Activated CD8-positive, alpha-beta memory T cell treated with anti-CD3 and anti-CD28 coated beads, Interleukin-2, amount 50 U/mL, for 4 hours (primary cell): ENCODE results near the gene ERICH4.
"Not testable (repeated sequence)": the region's sequence is repeated elsewhere in the genome, so short reads cannot be mapped to it uniquely, and the experiment has no call there.

ENCODE experiments used
- DNase-seq: peaks from one replicate; pipeline ENCODE4 v3.0.0-alpha.2; 2020

ERICH4 gene

DNA sequence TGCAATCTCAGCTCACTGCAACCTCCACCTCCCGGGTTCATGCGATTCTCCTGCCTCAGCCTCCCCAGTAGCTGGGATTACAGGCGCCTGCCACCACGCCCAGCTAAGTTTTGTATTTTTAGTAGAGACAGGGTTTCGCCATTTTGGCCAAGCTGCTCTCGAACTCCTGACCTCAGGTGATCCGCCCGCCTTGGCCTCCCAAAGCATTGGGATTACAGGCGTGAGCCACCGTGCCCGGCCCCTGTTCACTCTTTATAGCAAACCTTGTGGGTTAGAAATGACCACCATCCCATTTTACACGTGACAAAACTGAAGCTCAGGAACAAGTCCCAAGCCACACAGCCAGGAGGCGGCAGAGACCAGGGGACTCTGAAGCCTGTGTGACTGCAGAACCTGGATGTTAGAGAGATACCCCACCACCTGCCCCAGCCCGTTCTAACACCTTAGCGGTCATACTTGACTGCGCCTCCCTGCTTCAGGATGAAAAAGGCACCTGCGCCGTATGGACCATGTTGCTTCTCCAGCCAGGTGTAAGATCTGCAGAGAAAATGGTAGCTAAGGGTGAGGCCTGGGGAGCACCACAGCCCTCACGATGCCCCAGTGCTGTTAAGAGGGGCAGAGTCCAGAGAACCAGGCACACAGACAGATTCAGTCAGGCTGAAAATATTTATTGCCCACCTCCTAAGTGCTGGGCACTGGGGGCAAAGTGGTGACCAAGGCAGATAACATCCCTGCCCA, 6.9 kb upstream of the ERICH4 start:
- DNase-seq = no peak

DNA sequence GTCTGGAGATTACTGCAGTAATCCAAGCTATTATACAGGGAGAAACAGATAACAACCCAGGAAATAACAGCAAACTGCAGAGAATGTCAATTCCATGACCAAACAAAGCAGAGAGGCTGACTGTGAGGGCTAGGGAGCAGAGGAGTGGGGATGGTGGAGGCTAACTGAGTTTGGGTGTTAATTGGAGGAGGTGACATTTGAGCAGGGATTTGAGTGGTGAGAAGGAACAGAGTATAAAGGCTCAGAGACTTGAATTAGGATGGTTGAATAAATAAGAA, 6.3 kb upstream of the ERICH4 start:
- DNase-seq = no peak

DNA sequence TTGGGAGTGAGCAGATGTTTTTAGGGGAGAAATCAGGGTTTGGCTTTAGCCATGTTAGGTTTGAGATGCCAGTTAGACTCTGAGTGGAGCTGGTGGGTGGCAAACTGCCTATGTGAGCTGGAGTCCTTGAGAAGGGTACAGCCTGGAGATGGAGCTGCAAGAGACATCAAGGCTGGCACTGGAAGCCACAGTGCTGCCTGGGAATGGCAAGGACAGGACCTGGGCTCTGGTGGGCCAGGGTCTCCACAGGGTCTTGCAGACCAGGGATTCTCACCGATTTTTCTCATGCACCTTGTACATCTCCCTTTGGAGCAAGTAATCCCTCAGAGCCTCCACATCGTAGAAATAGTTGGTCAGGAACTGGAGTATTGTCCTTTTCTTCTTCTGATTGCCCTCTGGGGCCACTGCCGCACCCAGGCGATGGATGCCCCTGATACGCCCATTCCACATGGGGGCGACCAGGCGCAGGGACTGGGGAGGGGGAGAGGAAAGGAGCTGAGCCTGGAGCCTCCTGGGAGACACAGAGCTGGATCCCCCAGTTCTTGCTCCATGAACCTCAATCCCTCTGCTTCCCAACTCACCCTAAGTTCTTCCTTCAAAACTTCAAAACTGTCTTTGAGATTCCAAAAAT, 4.9 kb upstream of the ERICH4 start:
- DNase-seq = no peak

DNA sequence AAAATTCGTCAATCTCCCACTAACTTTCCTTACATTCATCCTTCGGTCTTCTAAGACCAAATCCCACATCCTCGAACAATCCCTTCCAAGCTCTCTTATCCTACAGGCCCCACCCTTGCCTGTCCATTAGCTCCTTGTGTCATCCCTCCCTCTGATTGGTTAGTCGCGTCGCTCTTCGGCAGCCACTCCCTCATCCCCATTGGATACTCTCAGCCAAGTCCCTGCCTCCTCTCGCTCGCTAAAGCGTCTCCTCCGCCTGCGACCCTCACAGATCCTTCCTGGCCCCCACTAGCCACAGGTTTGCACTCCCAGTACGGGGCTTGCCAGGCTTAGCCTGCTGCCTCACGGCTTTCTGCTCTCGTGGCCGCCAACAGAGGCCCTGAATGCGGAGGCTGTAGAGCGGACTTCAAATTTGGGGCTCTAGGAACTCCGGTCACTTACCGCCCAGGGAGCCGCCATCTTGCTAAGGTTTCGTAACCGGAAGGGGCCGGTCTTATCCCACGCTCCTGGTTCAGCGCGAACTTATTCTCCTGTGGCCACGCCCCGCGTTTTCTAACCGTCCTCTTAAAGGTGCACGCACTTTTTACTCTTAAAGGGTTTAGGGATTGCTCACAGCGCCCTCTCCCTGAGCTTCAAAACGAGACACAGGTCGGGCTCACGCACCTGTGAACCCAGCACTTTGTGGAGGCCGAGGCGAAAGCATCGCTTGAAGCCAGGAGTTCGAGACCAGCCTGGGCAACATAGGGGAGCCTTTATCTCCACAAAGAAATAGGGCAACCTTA, 3.3 kb upstream of the ERICH4 start, which contains the start of gene DMAC2:
DMAC2 (minus strand) TSS at position 472 of the 782 bp plus-strand sequence; CDS start at position 459, 13 bp downstream.
- peak; percentile 92 for DNase-seq

DNA sequence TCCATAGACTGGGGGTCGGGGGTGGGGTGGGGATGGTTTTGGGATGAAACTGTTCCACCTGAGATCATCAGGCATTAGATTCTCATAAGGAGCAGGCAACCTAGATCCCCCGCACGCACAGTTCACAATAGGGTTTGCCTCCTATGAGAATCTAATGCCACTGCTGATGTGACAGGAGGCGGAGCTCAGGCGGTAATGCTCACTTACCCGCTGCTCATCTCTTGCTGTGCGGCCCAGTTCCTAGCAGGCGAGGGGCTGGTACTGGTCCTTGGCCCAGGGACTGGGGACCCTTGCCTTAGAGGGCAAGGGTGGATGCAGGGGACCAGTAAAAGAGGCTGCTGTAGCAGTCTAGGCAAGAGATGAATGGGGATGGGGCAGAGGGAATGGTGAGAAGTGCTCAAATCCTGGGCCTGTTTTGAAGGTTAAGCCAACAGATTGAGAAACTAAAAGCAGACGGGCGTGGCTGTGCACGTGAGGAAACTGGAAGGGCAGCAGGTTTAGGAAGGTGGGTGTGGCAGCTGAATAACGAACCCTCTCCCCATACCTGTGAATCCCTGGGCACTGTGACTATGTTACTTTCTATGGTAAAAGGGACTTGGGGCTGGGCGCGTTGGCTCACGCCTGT, 1.5 kb upstream of the ERICH4 start:
- no peak for DNase-seq

DNA sequence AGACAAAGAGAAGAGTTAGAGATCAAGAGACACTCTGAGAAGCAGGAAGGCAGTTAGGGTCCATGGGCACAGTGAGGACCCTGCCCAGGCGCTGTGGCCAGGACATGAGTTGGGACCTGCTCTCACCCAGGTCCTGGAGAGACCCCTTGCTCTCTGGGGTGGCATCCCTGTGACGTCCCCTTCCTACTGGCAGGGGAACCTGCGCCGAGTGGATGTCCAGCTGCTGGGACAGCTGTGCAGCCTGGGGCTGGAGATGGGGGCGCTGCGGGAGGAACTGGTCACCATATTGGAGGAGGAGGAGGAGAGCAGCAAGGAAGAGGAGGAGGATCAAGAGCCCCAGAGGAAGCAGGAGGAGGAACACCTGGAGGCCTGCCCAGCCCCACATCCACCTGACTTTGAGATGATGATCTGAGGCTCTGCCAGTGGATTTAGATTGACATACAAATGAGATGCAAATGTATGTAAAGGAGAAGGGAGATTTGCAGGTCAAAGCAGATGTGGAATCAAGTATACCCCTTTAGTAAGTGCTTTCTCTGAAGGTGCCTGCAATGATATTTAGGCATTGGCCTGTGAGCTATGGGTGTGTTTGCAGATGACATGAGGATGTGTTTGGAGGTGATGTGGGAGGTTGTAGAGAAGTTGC, 978 bp downstream of the ERICH4 start:
- DNase-seq = no peak

DNA sequence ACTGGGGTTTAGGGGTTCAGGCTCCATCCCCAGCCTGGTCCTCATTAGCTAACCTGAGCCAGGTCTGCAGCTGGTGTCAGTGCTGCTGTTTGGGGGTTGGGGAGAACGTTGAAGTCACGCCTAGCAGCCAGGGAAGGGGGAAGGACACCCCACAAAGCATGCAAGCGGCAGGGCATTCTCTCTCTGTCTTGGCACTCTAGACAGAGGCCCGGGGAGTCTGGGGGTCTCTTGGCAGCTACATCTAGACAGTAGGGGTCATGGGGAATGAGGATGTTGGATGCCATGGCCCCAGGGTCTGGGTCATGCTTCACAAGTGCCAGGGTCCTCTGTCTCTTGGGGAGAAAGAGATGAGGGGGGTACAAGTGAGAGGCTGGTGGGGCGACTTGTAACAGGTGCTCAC, 2.6 kb downstream of the ERICH4 start:
- DNase-seq = no peak

DNA sequence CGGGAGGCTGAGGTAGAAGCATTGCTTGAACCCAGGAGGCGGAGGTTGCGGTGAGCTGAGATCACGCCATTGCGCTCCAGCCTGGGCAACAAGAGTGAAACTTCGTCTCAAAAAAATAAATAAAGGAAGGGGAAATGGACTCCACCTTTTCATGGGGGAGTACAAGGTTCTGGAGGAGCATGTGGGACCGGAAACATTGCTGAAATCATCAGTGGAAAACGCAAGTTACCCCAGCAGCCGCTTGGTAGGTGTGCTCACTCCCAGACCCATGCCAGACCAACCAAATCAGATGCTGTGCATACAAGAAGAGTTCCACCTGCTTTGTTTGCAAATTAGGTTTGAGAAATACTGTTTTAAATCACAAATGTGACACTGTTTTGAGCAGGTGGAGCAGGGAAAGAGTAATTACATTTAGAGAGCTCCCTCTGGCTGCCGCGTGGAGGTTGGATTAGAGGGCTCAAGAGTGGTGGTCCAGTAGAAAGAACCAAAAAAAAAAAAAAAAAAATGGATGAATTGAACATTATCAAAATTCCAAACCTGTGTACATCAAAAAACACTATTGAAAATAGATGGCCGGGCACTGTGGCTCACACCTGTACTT, 4.9 kb downstream of the ERICH4 start:
- DNase-seq = no peak

DNA sequence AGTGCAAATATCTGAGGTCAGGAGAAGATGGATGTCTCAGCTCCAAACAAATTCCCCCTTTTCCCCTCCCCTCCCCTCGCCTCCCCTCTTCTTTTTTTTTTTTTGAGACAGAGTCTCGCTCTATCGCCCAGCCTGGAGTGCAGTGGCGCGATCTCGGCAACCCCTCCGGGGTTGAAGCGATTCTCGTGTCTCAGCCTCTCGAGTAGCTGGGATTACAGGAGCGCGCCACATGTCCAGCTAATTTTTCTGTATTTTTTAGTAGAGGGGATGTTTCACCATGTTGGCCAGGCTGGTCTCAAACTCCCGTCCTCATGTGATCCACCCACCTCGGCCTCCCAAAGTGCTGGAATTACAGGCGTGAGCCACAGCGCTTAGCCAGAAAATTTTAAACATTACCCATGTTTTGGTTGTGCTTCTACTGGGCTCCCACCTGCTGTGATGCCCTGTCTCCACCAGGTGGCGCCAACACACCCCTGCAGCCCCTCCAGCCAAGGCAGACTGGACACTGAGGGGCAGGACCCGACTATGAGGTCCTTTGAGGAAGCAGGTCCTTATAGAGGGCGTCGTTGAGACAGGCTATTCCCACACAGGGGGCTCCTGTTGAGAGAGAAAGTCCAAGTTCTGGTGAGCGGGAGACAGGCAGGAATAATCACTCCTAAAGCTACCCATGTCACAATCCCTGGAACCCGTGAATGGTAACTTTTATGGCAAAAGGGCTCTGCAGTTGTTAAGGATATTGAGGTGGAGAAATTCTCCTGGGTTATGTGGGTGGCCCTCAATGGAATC, 6.3 kb downstream of the ERICH4 start:
- DNase-seq = peak; percentile 71

DNA sequence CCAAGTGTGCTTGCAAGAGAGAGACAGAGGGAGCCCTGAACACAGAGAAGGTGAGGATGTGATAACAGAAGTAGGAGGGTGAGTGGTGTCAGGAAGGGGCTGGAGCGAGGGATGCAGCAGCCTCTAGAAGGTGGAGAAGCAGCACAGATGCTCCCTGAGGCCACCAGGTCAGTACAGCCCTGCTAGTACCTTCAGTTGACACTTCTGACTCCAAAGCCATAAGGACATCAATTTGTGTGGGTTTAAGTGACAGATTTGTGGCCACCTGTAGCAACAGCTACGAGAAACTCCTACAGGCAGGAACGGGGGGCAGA, 6.9 kb downstream of the ERICH4 start:
- no peak for DNase-seq

DNA sequence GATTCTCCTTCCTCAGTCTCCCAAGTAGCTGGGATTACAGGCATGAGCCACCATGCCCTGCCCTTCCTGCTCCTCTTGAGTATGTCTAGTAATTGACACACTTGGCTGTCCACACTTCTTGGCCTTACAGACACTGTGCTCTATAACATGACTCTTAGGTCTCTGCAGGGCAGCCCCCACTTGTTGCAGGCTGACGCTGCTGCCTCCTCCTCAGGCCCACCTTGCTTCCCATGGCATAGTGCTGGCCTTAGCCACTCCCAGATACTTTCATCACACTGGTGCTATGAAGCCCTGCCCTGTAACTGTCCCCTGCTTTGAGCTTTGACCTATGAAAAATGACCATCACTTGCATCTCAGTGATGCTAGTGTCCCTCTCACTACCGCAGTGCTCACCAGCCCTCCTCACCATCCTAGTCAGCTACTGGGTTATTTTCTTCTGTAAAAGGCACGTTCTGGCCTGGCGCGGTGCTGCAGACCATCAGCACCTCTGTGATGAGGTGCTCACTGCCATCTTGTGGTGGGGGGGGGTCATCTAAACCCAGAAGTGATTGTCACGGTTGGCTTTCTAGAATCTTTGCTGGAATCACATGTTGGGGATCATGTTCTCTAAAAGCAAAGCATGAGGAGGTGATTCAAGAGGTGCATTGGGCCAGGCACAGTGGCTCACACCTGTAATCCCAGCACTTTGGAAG, 9.8 kb downstream of the ERICH4 start:
- DNase-seq = no peak

DNA sequence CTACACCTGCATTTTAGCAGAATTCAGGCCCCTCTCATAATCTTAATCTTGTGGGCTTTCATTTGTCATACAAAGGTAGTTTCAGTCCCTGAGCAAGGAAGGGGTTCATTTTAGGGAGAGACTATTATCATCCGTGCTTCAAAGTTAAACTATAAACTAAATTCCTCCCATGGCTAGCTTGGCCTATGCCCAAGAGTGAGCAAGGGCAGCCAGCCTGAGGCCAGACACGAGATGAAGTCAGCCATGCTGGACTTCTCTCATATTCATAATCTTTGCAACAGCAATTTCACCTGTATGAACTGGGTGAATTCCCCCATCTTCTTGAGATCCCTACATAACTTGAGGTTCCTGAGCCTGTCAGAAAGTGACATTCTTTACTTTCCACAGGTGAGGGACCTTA, 13.0 kb downstream of the ERICH4 start:
- no peak for DNase-seq

DNA sequence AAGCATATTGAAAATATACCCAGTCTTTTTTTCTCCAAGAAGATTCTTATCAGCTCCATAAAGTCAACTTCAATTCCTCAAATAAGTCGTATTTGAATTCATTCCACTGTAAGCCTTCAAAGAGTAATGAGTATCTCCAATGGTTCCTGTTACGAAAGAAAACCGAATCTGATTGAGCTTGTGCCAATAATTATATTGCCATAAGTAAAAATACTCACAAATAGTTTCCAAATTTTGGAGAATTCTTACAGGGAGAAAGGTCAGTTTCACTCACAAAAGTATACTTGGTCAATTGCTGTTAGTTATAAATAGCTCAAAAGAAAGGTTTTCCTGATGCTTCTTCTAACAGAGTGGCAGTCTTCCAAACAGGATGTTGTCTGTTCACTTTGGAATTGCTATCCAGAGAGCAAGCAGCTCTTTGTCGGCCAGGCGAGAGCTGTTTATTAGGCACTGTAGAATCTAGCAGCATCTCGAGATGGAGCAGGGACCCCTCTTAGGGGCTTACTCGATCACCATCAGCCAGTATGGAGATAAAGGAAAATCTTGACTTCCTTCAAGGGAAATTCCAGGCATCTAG, 13.5 kb downstream of the ERICH4 start:
- DNase-seq = no peak

DNA sequence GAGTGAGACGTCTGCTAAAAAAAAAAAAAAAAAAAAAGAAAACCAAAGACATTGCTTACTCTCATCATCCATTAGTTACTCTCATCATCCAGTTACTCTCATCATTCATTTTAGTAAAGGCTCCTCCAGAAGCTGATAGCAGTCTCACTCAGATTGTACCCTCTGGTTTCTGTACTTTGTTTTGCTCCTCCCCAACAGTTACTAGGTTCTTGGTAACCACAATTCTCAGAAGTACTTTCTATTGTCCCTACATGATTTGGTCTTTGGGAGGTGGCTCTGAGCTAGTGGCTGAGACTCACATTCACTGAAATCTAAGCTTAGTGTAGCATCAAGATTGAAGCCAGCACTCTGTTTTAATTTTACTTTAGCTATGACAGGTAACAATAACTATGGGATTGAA, 14.3 kb downstream of the ERICH4 start:
- DNase-seq = no peak

DNA sequence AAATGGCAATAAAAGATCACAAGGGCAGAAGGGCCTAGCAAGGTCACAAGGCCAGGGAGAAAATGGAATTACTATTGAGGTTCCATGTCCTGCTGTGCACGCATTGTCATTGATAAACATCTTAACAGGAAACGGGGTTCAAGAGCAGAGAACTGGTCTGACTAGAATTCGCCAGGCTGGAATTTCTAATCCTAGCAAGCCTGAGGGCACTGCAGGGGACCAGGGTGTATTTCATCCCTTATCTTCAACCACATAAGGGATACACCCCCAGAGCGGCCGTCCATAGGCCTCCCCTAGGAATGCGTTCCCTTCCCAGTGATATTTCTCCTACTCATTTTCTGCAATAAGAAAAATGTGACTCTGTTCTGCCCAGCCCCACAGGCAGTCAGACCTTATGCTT, 19.5 kb downstream of the ERICH4 start:
- no peak for DNase-seq

DNA sequence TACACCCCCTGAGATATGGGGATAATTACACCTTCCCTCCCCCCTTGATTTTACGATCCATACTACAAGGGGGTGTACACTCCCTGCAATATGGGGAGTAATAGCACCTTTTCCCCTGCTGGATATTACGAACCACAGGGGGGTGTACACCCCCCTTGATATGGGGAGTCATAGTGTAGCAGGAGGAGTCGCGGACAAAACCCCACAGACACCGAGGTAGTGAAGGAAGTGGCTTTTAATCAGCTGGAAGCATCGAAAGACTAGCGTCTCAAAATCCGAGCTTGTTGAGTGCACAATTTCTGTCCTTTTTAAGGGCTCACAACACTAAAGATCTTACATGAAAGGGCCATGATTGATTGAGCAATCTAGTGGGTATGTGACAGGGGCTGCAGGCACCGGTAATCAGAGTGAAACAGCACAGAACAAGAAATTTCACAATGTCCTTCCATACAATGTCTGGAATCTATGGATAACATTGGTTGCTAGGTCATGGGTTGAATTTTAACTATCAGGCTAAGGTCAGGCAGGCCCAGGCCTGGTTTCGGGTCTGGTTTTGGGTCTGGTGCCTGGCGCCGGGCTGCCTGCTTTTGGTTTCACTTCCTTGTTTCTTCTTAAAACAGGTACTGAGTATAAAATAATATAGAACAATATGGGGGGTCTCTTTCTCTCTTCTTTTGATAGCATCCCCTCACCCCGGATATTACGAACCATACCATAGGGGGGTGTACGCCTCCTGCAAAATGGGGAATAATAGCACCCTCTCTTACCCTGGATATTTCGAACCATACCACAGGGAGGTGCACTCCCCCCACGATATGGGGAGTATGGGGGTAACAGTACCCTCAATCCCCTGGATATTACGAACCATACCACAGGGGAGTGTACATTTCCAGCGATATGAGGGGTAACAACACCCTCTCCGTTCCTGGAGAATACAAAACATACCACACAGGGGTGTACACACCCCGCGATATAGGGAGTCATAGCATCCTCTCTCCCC, 20.6 kb downstream of the ERICH4 start:
- DNase-seq = not testable (repeated sequence)

DNA sequence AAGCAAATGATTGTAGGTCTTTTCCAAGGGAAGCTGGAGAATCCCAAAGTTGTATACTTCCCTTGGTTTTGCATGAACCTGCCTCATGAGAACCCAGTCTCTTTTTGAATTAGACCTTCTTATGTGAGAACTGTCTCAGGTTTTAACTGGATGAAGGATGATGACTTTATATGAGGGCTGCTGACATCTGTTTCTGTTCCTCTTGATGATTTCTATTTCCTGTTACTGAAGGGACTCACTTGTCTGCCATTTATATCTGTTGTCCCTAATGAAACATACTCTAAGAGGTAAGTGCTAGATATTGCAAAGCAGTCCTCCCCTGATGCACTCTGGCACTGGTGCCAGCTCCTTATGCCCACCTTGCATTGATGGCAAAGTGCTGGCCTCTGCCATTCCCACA, 33.6 kb downstream of the ERICH4 start:
- DNase-seq = no peak

DNA sequence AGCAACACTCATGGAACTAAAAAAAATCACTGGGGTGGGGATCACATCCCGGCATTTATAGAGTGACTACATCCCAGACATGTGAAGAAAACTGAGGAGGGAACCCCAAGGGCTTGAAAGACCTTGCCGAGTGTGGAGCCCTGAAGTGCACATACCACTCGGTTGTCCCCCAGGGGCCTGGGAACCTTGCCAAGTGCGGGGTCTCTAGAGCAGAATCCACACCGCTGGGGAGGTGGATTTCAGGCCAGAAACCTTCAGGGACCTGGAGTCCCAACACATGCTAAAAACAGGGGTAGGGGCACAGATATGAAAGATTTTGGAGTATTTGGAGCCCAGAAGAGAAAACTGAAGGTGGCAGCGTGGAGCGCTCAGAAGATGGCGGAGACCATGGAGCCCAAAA, 35.2 kb downstream of the ERICH4 start:
- no peak for DNase-seq

DNA sequence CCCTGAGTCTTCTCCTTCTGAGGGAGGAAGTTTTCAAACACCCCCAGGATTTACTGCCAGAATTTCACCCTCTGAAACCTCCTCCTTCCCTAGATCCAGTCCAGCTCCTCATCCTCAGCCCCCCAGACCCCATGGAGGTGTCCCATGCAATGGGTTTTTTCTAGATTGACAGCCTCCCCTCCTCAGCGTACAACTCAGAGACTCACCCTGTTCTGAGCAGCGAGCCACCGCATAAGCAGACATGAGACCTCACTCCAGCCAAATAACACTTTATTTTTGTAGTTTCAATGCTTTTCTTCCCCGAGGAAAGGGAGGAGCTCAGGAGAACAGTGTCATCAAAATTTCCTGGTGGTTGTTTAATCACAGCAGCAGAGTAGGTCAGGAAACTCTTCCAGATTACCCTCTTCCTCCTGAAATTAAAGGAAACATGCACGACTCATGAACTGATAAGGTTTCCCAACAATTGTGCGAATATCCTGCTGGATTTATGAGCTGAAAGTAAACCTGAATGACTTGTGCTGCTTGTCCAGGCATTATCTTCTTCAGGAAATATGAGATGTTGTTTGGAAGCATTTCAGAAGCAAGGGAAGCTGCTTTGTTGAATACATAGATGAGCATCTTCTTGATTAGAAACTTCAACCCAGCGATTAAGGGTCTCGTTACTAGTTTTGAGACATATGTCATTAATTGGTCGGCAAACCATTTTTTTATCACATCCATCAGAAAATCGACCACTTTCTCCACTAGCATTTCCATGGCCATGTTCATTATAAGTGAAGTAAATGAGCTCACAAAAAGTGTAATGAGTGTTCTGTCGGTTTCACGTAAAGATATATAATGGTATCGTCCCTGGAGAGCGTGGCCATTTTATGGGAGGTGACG, 36.2 kb downstream of the ERICH4 start:
- DNase-seq = no peak
